Epithelial cell of umbilical artery (primary cell): Measurements from ENCODE around the gene RHOXF2B. TPM values are rescaled to one million over a fixed set of nuclear protein-coding genes. Genes with fewer than 3 reads are reported as not detected.

Experiments used
- total RNA-seq: library from RNA; depleted of rRNA; stranded (reverse); fragments of >200 nt; gene quantifications from 2 replicates; pipeline ENCODE4 v1.2.3, GENCODE V29; 2014

The RHOXF2B gene
- total RNA-seq: not detected in 2 replicates

DNA sequence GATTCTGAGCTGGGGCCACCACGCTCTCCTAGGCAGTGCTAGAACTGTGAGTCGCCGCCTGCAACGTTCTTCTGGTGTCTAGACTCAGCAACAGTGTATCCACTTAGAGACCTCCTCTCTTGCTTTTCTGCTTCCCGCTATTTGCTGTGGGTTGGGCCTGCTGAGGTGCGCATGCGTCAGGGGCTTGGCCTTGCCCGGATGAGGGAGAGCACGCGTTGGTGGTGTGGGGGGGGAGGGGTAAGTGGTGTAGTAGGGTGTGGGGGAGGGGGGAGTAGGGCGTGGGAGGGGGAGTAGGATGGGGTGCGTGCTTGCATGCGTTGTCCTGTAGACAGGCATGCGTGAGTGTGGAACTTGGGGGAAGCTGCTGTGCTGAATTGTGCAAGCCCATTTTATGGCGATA lies at the start of gene RHOXF2B:
Gene RHOXF2B, minus strand, starts transcription at position 101 of the 400 bp plus-strand sequence. CDS start 138 bp downstream, outside the sequence.

DNA sequence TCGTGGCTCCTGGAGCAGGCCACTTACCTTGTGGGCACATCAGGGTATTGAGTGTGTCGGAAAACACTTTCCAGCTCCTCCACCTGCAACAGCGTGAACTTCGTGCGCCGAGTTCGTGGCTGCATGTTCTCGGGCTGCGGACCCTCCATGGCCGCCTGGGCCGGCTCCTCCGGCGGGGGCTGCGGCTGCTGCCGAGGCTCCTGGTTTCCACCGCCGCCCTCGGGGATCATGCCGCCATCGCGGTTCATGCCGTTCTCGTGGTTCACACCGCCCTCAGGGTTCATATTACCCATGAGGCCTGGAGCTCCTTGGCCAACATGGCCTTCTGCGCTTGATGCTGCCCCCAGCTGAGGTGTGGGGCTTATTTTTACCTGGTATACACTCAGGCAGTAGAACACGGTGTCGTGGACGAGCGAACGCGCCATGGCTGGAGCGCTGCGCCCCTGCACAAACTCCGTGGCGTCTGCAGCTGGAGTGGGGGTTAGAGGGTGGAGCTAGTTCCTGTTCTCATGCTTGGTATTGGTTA lies 38.0 kb upstream of the RHOXF2B start, which contains the start of gene RHOXF1:
Gene RHOXF1, minus strand, starts transcription at position 476 of the 526 bp plus-strand sequence. Its CDS starts 51 bp downstream, at position 425.

Other genes starting within 250 kb of the RHOXF2B start
- 1.6 and 2.1 TPM in 2 replicates for gene UPF3B, start 224.7 kb downstream of the RHOXF2B start, total RNA-seq
- gene RNF113A, start 206.0 kb downstream of the RHOXF2B start, total RNA-seq: 15.0 and 17.5 TPM in 2 replicates
- gene NDUFA1, start 205.9 kb downstream of the RHOXF2B start, total RNA-seq: 65.2 and 101 TPM in 2 replicates
- not detected in 2 replicates for gene AKAP14, start 181.8 kb downstream of the RHOXF2B start, total RNA-seq
- gene NKAP, start 133.9 kb downstream of the RHOXF2B start, total RNA-seq: 3.0 and 4.2 TPM in 2 replicates
- not detected in 2 replicates for gene RHOXF1, start 38.2 kb upstream of the RHOXF2B start, total RNA-seq
- gene RHOXF2, start 80.9 kb upstream of the RHOXF2B start, total RNA-seq: not detected in 2 replicates
- 15.3 and 19.3 TPM in 2 replicates for gene ZBTB33, start 173.1 kb upstream of the RHOXF2B start, total RNA-seq
- gene TMEM255A, start 233.8 kb upstream of the RHOXF2B start, total RNA-seq: not detected in 2 replicates